ENCODE data around the gene KCNMA1.

DNA sequence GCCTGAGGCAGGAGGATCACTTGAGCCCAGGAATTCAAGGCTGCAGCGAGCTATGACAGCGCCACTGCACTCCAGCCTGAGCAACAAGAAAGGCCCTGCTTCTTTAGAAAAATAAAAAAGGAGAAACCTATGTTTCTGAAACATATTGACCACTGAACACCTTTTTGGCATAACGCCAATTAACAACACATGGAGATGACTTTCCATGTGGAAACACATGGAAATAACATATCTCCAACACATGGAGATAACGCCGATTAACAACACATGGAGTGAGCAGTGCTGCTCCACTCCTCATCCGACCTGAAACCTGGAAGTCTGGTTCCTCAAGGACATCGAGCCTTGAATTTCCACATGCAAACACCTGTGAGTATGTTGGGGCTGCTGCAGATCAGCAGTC lies 126.9 kb downstream of the KCNMA1 start:
- no peak for TF ChIP-seq CTCF (IDR thresholded peaks at IDR 0.05; ENCODE audit: insufficient read depth, low read length, poor library complexity, severe bottlenecking)
- no peak for TF ChIP-seq EZH2phosphoT487 (conservative IDR thresholded peaks at IDR 0.05; ENCODE audit: low read length)

Data from SU-DHL-6 (cell line).